D721Med (cell line): ENCODE measurements around the gene IPO9.
A peak's percentile ranks its signal among the peaks of the same experiment; 100 is the strongest.

Source experiments
- DNase-seq: peaks from one replicate; pipeline ENCODE4 v3.0.0; 2011; ENCODE audit warnings: low spot score; ENCODE audit not compliant: insufficient read length
- FAIRE-seq: peaks from 2 replicates; lab custom pipeline; 2011; peaks lifted over from hg19 to GRCh38; lab: Jason Lieb, UNC
- TF ChIP-seq, protein P1 (sequence below): IDR thresholded peaks from 2 replicates; pipeline ENCODE4 v1.5.1; 2012; ENCODE audit warnings: mild to moderate bottlenecking, control low read depth; ENCODE audit not compliant: insufficient read depth; ENCODE audit errors: missing control alignments

The IPO9 gene

DNA sequence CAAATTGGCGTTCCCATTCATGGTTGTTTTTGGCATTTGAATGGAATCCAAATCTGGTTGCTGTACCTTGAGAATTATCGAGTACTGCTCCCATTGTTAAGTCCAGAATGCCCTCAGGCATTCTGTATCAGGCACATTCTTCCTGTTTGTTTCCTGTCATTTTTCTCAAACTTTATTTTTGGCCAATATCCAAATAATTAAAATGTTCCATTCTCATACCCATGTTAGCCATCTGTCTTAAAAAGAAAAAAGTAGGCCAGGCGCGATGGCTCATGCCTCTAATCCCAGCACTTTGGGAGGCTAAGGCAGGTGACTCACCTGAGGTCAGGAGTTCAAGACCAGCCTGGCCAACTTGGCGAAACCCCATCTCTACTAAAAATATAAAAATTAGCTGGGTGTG, 30.5 kb downstream of the IPO9 start:
- TF ChIP-seq, protein P1, sequence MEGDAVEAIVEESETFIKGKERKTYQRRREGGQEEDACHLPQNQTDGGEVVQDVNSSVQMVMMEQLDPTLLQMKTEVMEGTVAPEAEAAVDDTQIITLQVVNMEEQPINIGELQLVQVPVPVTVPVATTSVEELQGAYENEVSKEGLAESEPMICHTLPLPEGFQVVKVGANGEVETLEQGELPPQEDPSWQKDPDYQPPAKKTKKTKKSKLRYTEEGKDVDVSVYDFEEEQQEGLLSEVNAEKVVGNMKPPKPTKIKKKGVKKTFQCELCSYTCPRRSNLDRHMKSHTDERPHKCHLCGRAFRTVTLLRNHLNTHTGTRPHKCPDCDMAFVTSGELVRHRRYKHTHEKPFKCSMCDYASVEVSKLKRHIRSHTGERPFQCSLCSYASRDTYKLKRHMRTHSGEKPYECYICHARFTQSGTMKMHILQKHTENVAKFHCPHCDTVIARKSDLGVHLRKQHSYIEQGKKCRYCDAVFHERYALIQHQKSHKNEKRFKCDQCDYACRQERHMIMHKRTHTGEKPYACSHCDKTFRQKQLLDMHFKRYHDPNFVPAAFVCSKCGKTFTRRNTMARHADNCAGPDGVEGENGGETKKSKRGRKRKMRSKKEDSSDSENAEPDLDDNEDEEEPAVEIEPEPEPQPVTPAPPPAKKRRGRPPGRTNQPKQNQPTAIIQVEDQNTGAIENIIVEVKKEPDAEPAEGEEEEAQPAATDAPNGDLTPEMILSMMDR, result no peak
- FAIRE-seq (peak; percentile 21), DNase-seq (no peak)

DNA sequence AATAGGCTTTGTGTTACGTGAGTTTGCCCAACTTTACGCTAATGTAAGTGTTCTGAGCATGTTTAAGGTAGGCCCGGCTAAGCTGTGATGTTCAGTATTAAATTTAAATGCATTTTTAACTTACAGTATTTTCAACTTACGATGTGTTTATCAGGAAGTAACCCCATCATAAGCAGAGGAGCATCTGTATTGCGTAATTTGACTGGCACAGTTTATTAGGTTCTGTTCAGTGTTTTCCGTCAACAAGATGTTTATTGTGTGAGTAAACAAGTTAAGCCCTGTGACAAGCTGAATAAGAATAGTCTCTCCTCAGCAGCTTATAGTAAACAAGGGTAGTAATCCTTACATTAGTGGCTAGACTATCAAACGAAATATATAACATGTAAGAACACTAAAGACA, 32.5 kb downstream of the IPO9 start:
- no peak for DNase-seq
- TF ChIP-seq, protein P1, result no peak
- peak; percentile 92 for FAIRE-seq

DNA sequence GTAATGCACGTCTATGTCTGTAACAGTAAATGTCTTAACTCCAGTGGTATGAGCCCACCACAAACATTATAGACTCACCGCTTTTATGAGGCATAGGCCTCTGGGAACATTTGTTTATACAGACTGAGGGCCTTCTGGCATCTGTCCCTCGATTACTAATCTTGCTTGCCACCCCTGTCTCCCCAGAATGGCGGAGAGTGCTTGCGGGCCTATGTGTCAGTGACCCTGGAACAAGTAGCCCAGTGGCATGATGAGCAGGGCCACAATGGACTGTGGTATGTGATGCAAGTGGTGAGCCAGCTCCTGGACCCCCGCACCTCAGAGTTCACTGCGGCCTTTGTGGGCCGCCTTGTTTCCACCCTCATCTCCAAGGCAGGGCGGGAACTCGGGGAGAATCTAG, 41.4 kb downstream of the IPO9 start:
- TF ChIP-seq, protein P1, result no peak
- DNase-seq (no peak), FAIRE-seq (no peak)

DNA sequence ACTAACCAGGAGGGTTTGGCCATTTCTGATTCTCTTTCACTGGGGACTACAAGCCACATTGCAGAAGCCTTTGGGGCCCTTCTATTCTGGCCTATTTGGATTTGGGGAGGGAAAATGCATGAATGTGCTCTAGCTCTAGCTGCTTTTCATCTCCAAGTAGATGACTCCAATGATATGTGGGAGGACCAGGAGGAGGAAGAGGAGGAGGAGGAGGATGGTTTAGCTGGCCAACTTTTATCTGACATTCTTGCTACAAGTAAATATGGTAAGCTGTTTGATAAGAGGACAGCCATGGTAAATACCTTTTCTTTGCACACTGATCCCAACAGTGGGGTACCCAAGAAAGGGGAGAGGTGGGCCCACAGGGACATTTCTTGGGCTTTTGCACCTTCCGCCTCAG, 45.7 kb downstream of the IPO9 start:
- FAIRE-seq (no peak), DNase-seq (no peak)
- TF ChIP-seq, protein P1, result no peak

DNA sequence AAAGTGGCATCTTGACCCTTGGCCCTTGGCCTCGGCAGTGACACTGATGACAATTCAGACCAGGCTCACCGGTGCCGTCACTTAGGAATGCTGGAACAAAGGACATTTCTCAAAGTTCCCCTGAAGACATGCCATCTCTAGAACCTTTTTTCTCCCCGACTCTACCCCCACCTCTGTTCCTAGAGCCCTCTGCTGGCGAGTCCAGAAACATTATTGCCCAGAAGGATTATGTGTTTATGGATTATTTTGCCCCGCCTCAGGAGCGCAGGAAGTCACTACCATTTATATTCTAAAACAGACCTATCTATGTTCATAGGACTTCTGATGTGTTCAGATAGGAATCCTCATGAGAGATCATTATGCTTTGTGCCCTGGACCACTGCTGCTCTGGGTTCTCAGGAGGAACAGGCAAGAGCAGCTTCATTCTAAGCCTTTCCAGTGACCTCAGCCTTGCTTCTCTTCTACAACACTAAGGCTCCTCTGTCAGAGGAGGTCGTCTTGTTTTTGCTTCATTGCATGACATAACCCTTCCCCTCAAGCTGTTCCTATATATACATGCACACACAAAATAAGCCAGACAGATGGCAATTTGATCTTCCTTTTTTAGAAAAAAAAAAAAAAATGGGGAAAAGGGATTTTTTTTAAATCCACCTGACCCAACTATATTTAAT, 47.3 kb downstream of the IPO9 start:
- DNase-seq, result no peak
- peak; percentile 6 for FAIRE-seq
- TF ChIP-seq, protein P1, result peak; percentile 37

DNA sequence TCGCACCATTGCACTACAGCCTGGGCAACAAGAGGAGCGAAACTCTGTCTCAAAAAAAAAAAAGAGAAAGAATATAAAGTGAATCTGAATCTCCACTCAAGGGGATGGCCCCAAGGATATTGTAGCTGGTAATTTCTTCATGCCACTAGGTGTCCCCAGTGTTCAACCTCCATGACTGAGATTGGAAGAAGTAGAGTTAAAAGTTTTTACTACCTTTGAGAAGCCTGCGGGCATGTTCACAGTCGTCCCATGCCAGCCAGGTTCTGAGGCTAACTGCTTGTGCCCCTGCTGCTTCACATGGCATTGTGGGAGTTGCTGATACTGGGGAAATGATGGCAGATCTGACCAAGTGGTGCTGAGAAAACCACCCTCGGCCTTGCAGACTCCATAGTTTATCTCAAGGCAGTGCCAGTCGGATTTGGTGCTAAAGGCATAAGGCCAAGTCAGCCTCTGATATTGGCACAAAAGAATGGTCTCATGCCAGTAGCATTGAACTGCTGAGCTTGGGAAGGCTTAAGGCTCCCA, 49.0 kb downstream of the IPO9 start:
- TF ChIP-seq, protein P1, result peak; percentile 66

DNA sequence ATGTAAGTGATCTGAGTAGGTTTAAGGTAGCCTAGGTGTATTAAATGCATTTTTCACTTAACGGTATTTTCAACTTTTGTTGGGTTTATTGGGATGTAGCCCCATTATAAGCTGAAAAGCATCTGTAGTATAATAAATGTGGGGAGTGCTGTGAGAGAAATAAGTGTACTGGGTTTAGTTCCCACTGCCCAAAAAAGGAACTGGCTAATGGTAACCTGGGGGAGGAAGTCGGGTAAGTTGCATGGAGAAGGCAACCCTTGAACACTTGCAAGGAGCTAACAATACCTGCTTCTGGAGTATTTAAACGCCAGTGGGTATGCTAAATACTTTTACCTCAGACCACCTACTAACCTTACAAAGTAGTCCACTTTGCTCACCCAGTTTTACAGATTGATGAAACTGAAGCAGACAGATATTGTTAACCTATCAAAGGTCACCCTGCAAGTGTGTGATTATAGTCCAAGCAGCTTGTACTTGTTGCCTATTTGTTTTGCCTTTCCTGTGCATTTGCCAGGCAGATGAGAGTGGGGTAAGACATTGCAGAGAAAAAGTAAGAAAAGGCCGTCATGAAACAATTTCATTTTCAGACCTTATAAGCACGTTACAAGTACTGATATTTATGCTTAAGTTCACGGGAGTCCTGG, 52.1 kb downstream of the IPO9 start:
- DNase-seq (no peak), FAIRE-seq (peak; percentile 53)
- TF ChIP-seq, protein P1, result no peak

More for the DNA sequence above, 49.0 kb downstream of the IPO9 start:
- DNase-seq (no peak), FAIRE-seq (peak; percentile 66)
